ENCODE measurements around the gene NUTM2F. TPM values are rescaled to one million over a fixed set of nuclear protein-coding genes. Genes with fewer than 3 reads are reported as not detected.

Gene NUTM2F
- total RNA-seq, 1 donor from 2014 or later = not detected

DNA sequence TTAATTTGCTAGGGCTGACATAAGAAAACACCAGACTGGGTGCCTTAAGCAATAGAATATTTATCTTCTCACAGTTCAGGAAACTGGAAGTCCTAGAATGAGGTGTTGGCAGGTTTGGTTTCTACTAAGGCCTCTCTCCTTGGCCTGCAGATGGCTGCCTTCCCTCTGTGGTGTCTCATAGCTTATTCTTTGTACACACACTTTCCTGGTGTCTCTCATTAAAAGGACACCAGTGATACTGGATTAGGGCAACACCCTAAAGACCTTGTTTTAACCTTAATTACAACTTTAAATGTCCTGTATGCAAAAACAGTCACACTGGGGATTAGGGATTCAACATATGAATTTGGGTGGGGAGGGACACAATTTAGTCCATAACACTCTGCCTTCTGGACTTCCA, 25.1 kb downstream of the NUTM2F start:
- peaks cover 4% of the 10 kb centered on the region for H3K36me3 Mint-ChIP-seq (ENCODE audit: unreplicated experiment)
- H3K4me3 Mint-ChIP-seq (ENCODE audit: unreplicated experiment) = no peak overlapping the region
- no peak for DNase-seq
- H3K4me1 Mint-ChIP-seq (ENCODE audit: low read depth, unreplicated experiment) = peaks cover 7% of the 10 kb centered on the region
- H3K27me3 Mint-ChIP-seq (ENCODE audit: unreplicated experiment) = no peaks in the 10 kb centered on the region
- H3K9me3 Mint-ChIP-seq (ENCODE audit: unreplicated experiment) = peaks cover 4% of the 10 kb centered on the region
- no peak overlapping the region for H3K27ac Mint-ChIP-seq (ENCODE audit: unreplicated experiment)
- TF ChIP-seq, protein P1, sequence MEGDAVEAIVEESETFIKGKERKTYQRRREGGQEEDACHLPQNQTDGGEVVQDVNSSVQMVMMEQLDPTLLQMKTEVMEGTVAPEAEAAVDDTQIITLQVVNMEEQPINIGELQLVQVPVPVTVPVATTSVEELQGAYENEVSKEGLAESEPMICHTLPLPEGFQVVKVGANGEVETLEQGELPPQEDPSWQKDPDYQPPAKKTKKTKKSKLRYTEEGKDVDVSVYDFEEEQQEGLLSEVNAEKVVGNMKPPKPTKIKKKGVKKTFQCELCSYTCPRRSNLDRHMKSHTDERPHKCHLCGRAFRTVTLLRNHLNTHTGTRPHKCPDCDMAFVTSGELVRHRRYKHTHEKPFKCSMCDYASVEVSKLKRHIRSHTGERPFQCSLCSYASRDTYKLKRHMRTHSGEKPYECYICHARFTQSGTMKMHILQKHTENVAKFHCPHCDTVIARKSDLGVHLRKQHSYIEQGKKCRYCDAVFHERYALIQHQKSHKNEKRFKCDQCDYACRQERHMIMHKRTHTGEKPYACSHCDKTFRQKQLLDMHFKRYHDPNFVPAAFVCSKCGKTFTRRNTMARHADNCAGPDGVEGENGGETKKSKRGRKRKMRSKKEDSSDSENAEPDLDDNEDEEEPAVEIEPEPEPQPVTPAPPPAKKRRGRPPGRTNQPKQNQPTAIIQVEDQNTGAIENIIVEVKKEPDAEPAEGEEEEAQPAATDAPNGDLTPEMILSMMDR (IDR thresholded peaks at IDR 0.05; ENCODE audit: partially characterized antibody, unreplicated experiment) = no peak

DNA sequence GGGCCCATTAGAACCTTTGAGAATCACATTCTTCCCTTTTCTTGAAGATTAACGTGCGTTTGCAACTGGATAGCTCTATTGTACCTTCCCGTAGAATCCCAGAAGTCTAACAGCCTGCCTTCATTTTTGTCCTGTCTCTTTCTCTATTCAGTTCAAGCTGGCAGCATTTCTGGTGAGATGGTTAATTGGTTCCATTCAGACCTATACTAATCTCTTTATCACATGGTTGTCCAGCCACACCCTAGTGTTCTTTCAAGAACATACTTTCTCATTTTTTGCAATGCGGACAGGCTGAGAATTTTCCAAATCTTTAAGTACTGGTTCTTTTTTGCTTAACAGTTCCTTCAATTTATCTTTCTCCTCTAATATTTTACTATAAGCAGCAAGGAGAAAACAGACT, 26.0 kb downstream of the NUTM2F start:
- Mint-ChIP-seq H3K9me3 (ENCODE audit: unreplicated experiment) (peaks cover 4% of the 10 kb centered on the region), H3K36me3 (ENCODE audit: unreplicated experiment) (peaks cover 4% of the 10 kb centered on the region), H3K4me3 (ENCODE audit: unreplicated experiment) (no peak overlapping the region), H3K4me1 (ENCODE audit: low read depth, unreplicated experiment) (peaks cover 7% of the 10 kb centered on the region), H3K27ac (ENCODE audit: unreplicated experiment) (no peak overlapping the region), H3K27me3 (ENCODE audit: unreplicated experiment) (no peaks in the 10 kb centered on the region)
- no peak for DNase-seq
- TF ChIP-seq, protein P1 (IDR thresholded peaks at IDR 0.05; ENCODE audit: partially characterized antibody, unreplicated experiment) = no peak

GRCh38 chr9:94301583-94301982, 26.9 kb downstream of the NUTM2F start:
- TF ChIP-seq, protein P1 (IDR thresholded peaks at IDR 0.05; ENCODE audit: partially characterized antibody, unreplicated experiment) = no peak
- DNase-seq = no peak
- peaks cover 7% of the 10 kb centered on the region for H3K4me1 Mint-ChIP-seq (ENCODE audit: low read depth, unreplicated experiment)
- H3K27ac Mint-ChIP-seq (ENCODE audit: unreplicated experiment) = no peak overlapping the region
- peaks cover 4% of the 10 kb centered on the region for H3K9me3 Mint-ChIP-seq (ENCODE audit: unreplicated experiment)
- H3K27me3 Mint-ChIP-seq (ENCODE audit: unreplicated experiment) = no peaks in the 10 kb centered on the region
- no peak overlapping the region for H3K4me3 Mint-ChIP-seq (ENCODE audit: unreplicated experiment)
- H3K36me3 Mint-ChIP-seq (ENCODE audit: unreplicated experiment) = peaks cover 4% of the 10 kb centered on the region

DNA sequence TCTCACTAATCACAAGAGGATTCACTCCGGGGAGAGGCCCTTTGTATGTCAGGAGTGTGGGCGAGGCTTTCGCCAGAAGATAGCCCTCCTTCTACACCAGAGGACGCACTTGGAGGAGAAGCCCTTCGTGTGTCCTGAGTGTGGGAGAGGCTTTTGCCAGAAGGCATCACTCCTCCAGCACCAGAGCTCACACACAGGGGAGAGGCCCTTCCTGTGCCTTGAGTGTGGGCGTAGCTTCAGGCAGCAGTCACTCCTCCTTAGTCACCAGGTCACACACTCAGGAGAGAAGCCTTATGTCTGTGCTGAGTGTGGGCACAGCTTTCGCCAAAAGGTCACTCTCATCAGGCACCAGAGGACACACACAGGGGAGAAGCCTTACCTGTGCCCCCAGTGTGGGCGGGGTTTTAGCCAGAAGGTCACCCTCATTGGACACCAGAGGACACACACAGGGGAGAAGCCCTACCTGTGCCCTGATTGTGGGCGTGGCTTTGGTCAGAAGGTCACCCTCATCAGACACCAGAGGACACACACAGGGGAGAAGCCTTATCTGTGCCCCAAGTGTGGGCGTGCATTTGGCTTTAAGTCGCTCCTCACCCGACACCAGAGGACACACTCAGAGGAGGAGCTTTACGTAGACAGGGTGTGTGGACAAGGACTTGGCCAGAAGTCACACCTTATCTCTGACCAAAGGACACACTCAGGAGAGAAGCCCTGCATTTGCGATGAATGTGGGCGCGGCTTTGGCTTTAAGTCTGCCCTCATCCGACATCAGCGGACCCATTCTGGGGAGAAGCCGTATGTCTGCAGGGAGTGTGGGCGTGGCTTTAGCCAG, 27.8 kb downstream of the NUTM2F start:
- Mint-ChIP-seq H3K9me3 (ENCODE audit: unreplicated experiment) (peaks cover 4% of the 10 kb centered on the region), H3K27ac (ENCODE audit: unreplicated experiment) (no peak overlapping the region)
- TF ChIP-seq, protein P1 (IDR thresholded peaks at IDR 0.05; ENCODE audit: partially characterized antibody, unreplicated experiment) = no peak

DNA sequence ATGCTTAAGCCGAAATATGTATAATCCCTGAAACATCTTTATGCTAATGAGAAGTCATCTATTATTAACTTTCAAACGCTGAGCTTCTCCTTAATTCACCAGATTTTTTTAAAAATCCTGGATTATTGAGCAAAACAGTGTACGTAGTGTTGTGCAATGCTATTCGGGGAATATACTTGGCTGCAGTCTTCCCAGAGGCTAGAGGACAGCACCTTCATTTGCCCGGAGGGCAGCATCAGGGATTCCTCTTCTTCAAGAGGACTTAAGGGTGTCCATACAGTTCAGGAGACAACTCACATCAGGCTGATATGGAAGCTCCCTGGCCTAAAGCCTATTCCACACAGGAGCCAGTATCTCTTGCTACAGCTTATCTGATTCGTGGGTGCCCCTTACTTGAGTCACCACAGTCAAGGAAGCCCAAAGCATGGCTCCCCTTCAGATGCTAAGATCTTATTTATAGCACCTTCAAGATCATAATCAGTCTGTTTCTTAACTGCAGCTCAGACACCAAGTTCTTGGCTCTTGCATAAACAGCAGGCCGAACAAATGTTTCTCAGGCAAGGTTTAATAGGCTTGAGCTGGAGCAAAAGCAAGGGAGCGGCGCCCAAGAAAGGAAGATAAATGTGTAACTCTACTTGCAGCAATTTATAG, 29.4 kb downstream of the NUTM2F start:
- no peak overlapping the region for H3K27ac Mint-ChIP-seq (ENCODE audit: unreplicated experiment)
- TF ChIP-seq, protein P1 (IDR thresholded peaks at IDR 0.05; ENCODE audit: partially characterized antibody, unreplicated experiment) = no peak
- peaks cover 4% of the 10 kb centered on the region for H3K36me3 Mint-ChIP-seq (ENCODE audit: unreplicated experiment)
- H3K4me1 Mint-ChIP-seq (ENCODE audit: low read depth, unreplicated experiment) = peaks cover 1% of the 10 kb centered on the region
- no peaks in the 10 kb centered on the region for H3K27me3 Mint-ChIP-seq (ENCODE audit: unreplicated experiment)
- H3K4me3 Mint-ChIP-seq (ENCODE audit: unreplicated experiment) = no peak overlapping the region
- H3K9me3 Mint-ChIP-seq (ENCODE audit: unreplicated experiment) = peaks cover 3% of the 10 kb centered on the region
- no peak for DNase-seq

More for the DNA sequence above, 27.8 kb downstream of the NUTM2F start:
- H3K36me3 Mint-ChIP-seq (ENCODE audit: unreplicated experiment) = peaks cover 4% of the 10 kb centered on the region
- no peak for DNase-seq
- peaks cover 7% of the 10 kb centered on the region for H3K4me1 Mint-ChIP-seq (ENCODE audit: low read depth, unreplicated experiment)
- no peak overlapping the region for H3K4me3 Mint-ChIP-seq (ENCODE audit: unreplicated experiment)
- no peaks in the 10 kb centered on the region for H3K27me3 Mint-ChIP-seq (ENCODE audit: unreplicated experiment)

Measured in glutamatergic neuron (in vitro differentiated cells).